ENCODE data around the gene DMRTC2. TPM values are rescaled to one million over a fixed set of nuclear protein-coding genes. Genes with fewer than 3 reads are reported as not detected.

DMRTC2 gene
- total RNA-seq, 1 donor from 2014 or later, result not detected

GRCh38 chr19:41882568-41883462 is 38.0 kb downstream of the DMRTC2 start, which contains the start of gene ARHGEF1:
Gene ARHGEF1 (plus strand): TSS chr19:41883184. CDS start chr19:41888083, 4,899 bp downstream.
- ATAC-seq (peak; percentile 37), DNase-seq (ENCODE audit: missing footprints) (peak; percentile 89)
- intact Hi-C loops (cut with DNase I), result no loop called here

GRCh38 chr19:41883463-41883820 is 38.6 kb downstream of the DMRTC2 start:
- DNase-seq (ENCODE audit: missing footprints) (no peak), ATAC-seq (no peak)
- intact Hi-C loops (cut with DNase I), result no loop called here

GRCh38 chr19:41883821-41884733 is 39.2 kb downstream of the DMRTC2 start:
- DNase-seq (ENCODE audit: missing footprints) (peak; percentile 97), ATAC-seq (peak; percentile 99)
- intact Hi-C loops (cut with DNase I), result loop anchor here (1.0 kb wide), 1 partner anchor 25 kb away; no protein-coding TSS in a partner anchor

GRCh38 chr19:41886761-41887710 is 42.2 kb downstream of the DMRTC2 start:
- DNase-seq (ENCODE audit: missing footprints) (no peak), ATAC-seq (no peak)
- intact Hi-C loops (cut with DNase I), result no loop called here

- ATAC-seq, result no peak
- DNase-seq (ENCODE audit: missing footprints), result no peak
- intact Hi-C loops (cut with DNase I), result no loop called here
Measured at GRCh38 chr19:41887711-41888382, 43.0 kb downstream of the DMRTC2 start.

- intact Hi-C loops (cut with DNase I), result no loop called here
- DNase-seq (ENCODE audit: missing footprints) (no peak), ATAC-seq (no peak)
Measured at GRCh38 chr19:41888926-41889325, 44.1 kb downstream of the DMRTC2 start.

GRCh38 chr19:41889896-41890295 is 45.1 kb downstream of the DMRTC2 start:
- no peak for ATAC-seq
- DNase-seq (ENCODE audit: missing footprints), result no peak
- intact Hi-C loops (cut with DNase I), result no loop called here

GRCh38 chr19:41890936-41891335 is 46.1 kb downstream of the DMRTC2 start:
- DNase-seq (ENCODE audit: missing footprints) (no peak), ATAC-seq (no peak)
- intact Hi-C loops (cut with DNase I), result no loop called here

GRCh38 chr19:41892173-41892902 is 47.5 kb downstream of the DMRTC2 start:
- DNase-seq (ENCODE audit: missing footprints), result no peak
- intact Hi-C loops (cut with DNase I), result no loop called here
- ATAC-seq, result no peak

GRCh38 chr19:41893899-41894298 is 49.1 kb downstream of the DMRTC2 start:
- intact Hi-C loops (cut with DNase I), result no loop called here
- no peak for ATAC-seq

GRCh38 chr19:41894350-41894749 is 49.5 kb downstream of the DMRTC2 start:
- no peak for DNase-seq (ENCODE audit: missing footprints)
- intact Hi-C loops (cut with DNase I), result no loop called here
- ATAC-seq, result no peak

More at GRCh38 chr19:41893899-41894298, 49.1 kb downstream of the DMRTC2 start:
- no peak for DNase-seq (ENCODE audit: missing footprints)

GRCh38 chr19:41895745-41896580 is 51.1 kb downstream of the DMRTC2 start:
- no peak for ATAC-seq
- intact Hi-C loops (cut with DNase I), result no loop called here

GRCh38 chr19:41896581-41896942 is 51.7 kb downstream of the DMRTC2 start:
- DNase-seq (ENCODE audit: missing footprints) (no peak), ATAC-seq (no peak)
- intact Hi-C loops (cut with DNase I), result no loop called here

More at GRCh38 chr19:41895745-41896580, 51.1 kb downstream of the DMRTC2 start:
- DNase-seq (ENCODE audit: missing footprints), result no peak

GRCh38 chr19:41897181-41897580 is 52.3 kb downstream of the DMRTC2 start:
- intact Hi-C loops (cut with DNase I), result no loop called here
- no peak for ATAC-seq

GRCh38 chr19:41897820-41898219 is 53.0 kb downstream of the DMRTC2 start:
- no peak for DNase-seq (ENCODE audit: missing footprints)
- intact Hi-C loops (cut with DNase I), result no loop called here
- ATAC-seq, result no peak

More at GRCh38 chr19:41897181-41897580, 52.3 kb downstream of the DMRTC2 start:
- no peak for DNase-seq (ENCODE audit: missing footprints)

- intact Hi-C loops (cut with DNase I), result no loop called here
- ATAC-seq (no peak), DNase-seq (ENCODE audit: missing footprints) (no peak)
Measured at GRCh38 chr19:41898235-41898634, 53.4 kb downstream of the DMRTC2 start.

All from Right ventricle myocardium inferior (tissue), 1 donor.